D721Med (cell line): Measurements from ENCODE around the gene PLK1.
"Not testable (repeated sequence)": the region's sequence is repeated elsewhere in the genome, so short reads cannot be mapped to it uniquely, and the experiment has no call there.

Source experiments
- DNase-seq: peaks from one replicate; pipeline ENCODE4 v3.0.0; 2011; ENCODE audit warnings: low spot score; ENCODE audit not compliant: insufficient read length
- FAIRE-seq: peaks from 2 replicates; lab custom pipeline; 2011; peaks lifted over from hg19 to GRCh38; lab: Jason Lieb, UNC
- CTCF ChIP-seq: IDR thresholded peaks from 2 replicates; pipeline ENCODE4 v1.5.1; 2012; ENCODE audit warnings: mild to moderate bottlenecking, control low read depth; ENCODE audit not compliant: insufficient read depth; ENCODE audit errors: missing control alignments

PLK1 gene

GRCh38 chr16:23678430-23679273, at the start of gene PLK1:
Gene PLK1 (plus strand): TSS chr16:23678889. CDS start chr16:23678933, 44 bp downstream.
- FAIRE-seq (no peak), DNase-seq (peak; percentile 93)
- TF ChIP-seq CTCF, result peak; percentile 23

- no peak for TF ChIP-seq CTCF
- DNase-seq (no peak), FAIRE-seq (no peak)
These were observed 49.2 kb upstream of the PLK1 start for GRCh38 chr16:23629516-23629915.

- FAIRE-seq, result not testable (repeated sequence)
These were observed 46.8 kb upstream of the PLK1 start for GRCh38 chr16:23631874-23632273.

GRCh38 chr16:23634461-23635036, 44.1 kb upstream of the PLK1 start:
- FAIRE-seq, result no peak
- DNase-seq, result no peak
- TF ChIP-seq CTCF, result no peak

More at GRCh38 chr16:23631874-23632273, 46.8 kb upstream of the PLK1 start:
- DNase-seq, result not testable (repeated sequence)

- no peak for FAIRE-seq
- no peak for DNase-seq
- no peak for TF ChIP-seq CTCF
These were observed 42.7 kb upstream of the PLK1 start for GRCh38 chr16:23635958-23636357.

- no peak for FAIRE-seq
- no peak for TF ChIP-seq CTCF
- DNase-seq, result peak; percentile 28
These were observed 38.1 kb upstream of the PLK1 start for GRCh38 chr16:23640615-23640930.

- no peak for FAIRE-seq
- TF ChIP-seq CTCF, result no peak
- peak; percentile 75 for DNase-seq
These were observed 37.5 kb upstream of the PLK1 start, which contains the start of the genes DCTN5 and PALB2 for GRCh38 chr16:23640931-23641765. Gene DCTN5 (plus strand): TSS chr16:23641466. CDS start chr16:23641543, 77 bp downstream. Gene PALB2 (minus strand): TSS chr16:23641310. CDS start chr16:23641157, 153 bp downstream.
